GM18520 (cell line): ENCODE measurements around the gene PODXL.
"Not testable (repeated sequence)": the region's sequence is repeated elsewhere in the genome, so short reads cannot be mapped to it uniquely, and the experiment has no call there.

ENCODE experiments used
- ATAC-seq: cut with Tn5 transposase; IDR thresholded peaks from one replicate; pipeline ENCODE4 v1.9.1; 2021; ENCODE audit not compliant: unreplicated experiment

Gene PODXL

GRCh38 chr7:131538813-131539179 is 17.6 kb downstream of the PODXL start:
- ATAC-seq: no peak

GRCh38 chr7:131538071-131538812 is 18.2 kb downstream of the PODXL start:
- no peak for ATAC-seq

- ATAC-seq: no peak
These were observed 18.9 kb downstream of the PODXL start for GRCh38 chr7:131537571-131537978.

GRCh38 chr7:131536361-131536849 is 20.0 kb downstream of the PODXL start:
- ATAC-seq: no peak

GRCh38 chr7:131533566-131534561 is 22.6 kb downstream of the PODXL start:
- ATAC-seq: no peak

- ATAC-seq: no peak
These were observed 23.3 kb downstream of the PODXL start for GRCh38 chr7:131533151-131533559.

GRCh38 chr7:131532570-131533091 is 23.8 kb downstream of the PODXL start:
- ATAC-seq: no peak

- ATAC-seq: no peak
These were observed 26.3 kb downstream of the PODXL start for GRCh38 chr7:131530137-131530536.

- ATAC-seq: no peak
These were observed 26.8 kb downstream of the PODXL start for GRCh38 chr7:131529617-131530016.

- ATAC-seq: no peak
These were observed 27.2 kb downstream of the PODXL start for GRCh38 chr7:131529179-131529578.

GRCh38 chr7:131527456-131527855 is 29.0 kb downstream of the PODXL start:
- ATAC-seq: no peak

GRCh38 chr7:131525820-131526219 is 30.6 kb downstream of the PODXL start:
- ATAC-seq: no peak

- no peak for ATAC-seq
These were observed 31.7 kb downstream of the PODXL start for GRCh38 chr7:131524703-131525102.

GRCh38 chr7:131524115-131524514 is 32.3 kb downstream of the PODXL start:
- ATAC-seq: no peak

GRCh38 chr7:131522325-131522930 is 34.0 kb downstream of the PODXL start:
- ATAC-seq: no peak

GRCh38 chr7:131521651-131522163 is 34.7 kb downstream of the PODXL start:
- ATAC-seq: no peak

- ATAC-seq: no peak
These were observed 37.8 kb downstream of the PODXL start for GRCh38 chr7:131518626-131519025.

- ATAC-seq: no peak
These were observed 39.1 kb downstream of the PODXL start for GRCh38 chr7:131517218-131517923.

- ATAC-seq: not testable (repeated sequence)
These were observed 41.0 kb downstream of the PODXL start for GRCh38 chr7:131515471-131515870.
